LNCaP clone FGC (cell line): ENCODE results near the gene PAQR6.

Experiments used
- DNase-seq: peaks from one replicate; pipeline ENCODE4 v3.0.0-alpha.2; 2011; ENCODE audit warnings: low read depth
- H3K4me3 ChIP-seq: 2 replicates; pipeline ENCODE4 v1.5.1; 2011; ENCODE audit warnings: mild to moderate bottlenecking, low read depth, low read length, control low read depth
- CTCF ChIP-seq: IDR thresholded peaks from 2 replicates; pipeline ENCODE4 v1.5.1; 2012; ENCODE audit warnings: mild to moderate bottlenecking; ENCODE audit not compliant: control insufficient read depth, insufficient read depth; ENCODE audit errors: extremely low read depth

Gene PAQR6

DNA sequence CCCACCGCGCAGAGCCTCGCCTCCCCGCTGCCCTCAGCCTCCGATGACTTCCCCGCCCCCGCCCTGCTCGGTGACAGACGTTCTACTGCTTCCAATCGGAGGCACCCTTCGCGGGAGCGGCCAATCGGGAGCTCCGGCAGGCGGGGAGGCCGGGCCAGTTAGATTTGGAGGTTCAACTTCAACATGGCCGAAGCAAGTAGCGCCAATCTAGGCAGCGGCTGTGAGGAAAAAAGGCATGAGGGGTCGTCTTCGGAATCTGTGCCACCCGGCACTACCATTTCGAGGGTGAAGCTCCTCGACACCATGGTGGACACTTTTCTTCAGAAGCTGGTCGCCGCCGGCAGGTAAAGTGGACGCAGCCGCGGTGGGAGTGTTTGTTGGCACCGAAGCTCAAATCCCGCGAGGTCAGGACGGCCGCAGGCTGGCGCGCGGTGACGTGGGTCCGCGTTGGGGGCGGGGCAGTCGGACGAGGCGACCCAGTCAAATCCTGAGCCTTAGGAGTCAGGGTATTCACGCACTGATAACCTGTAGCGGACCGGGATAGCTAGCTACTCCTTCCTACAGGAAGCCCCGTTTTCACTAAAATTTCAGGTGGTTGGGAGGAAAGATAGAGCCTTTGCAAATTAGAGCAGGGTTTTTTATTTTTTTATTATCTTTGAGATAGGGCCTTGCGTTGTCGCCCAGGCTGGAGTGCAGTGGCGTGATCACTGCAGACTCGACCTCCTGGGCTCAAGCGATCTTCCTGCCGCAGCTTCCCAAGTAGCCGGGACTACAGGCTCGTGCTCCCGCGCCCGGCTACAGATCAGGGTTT is 34.8 kb downstream of the PAQR6 start, which contains the start of gene PMF1:
PMF1 (plus strand) TSS at position 175 of the 811 bp plus-strand sequence; CDS start at position 184, 9 bp downstream.
- H3K4me3 ChIP-seq, result peak within 1 kb of the TSS; percentile 85
- peak; percentile 90 for DNase-seq
- TF ChIP-seq CTCF, result no peak

DNA sequence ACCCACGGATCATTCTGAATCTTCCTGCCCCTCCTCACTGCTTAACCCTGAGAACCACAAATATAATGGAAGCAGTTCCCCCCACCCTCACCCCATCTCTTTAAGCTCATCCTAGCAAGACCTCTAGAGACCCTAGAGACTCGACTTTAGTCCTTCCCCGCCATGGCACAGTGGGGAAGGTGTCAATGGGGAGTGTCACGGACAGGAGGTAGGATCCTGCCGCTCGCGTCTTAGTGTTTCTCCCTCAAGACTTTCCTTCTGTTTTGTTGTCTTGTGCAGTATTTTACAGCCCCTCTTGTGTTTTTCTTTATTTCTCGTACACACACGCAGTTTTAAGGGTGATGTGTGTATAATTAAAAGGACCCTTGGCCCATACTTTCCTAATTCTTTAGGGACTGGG is 35.7 kb downstream of the PAQR6 start:
- H3K4me3 ChIP-seq, result peak overlapping the region; percentile 85
- DNase-seq, result no peak
- no peak for TF ChIP-seq CTCF

DNA sequence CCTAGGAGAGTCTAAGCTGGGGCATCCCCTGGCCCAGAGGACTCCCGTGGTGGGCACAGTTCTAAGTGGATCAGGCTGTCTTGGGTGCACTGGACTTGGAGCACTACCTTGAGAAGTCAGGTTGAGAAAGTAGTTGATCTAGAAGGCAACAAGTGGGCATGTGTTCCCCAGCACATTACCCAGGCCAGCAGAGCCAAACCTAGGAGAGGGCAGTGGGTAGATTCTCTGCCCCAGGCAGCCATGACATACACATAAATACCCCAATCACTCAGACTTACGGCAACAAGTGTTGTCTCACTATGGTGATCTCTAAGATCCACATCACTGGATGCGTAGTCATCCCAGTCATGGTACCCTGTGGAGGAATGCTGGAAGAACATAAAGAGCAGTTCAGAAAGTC is 36.6 kb downstream of the PAQR6 start:
- DNase-seq, result no peak
- TF ChIP-seq CTCF, result no peak
- no peak overlapping the region for H3K4me3 ChIP-seq

GRCh38 chr1:156204686-156205085 is 43.2 kb downstream of the PAQR6 start:
- DNase-seq, result no peak
- TF ChIP-seq CTCF, result no peak
- no peak overlapping the region for H3K4me3 ChIP-seq

- no peak for TF ChIP-seq CTCF
- no peak overlapping the region for H3K4me3 ChIP-seq
- no peak for DNase-seq
These were observed 44.5 kb downstream of the PAQR6 start for GRCh38 chr1:156203331-156203730.

DNA sequence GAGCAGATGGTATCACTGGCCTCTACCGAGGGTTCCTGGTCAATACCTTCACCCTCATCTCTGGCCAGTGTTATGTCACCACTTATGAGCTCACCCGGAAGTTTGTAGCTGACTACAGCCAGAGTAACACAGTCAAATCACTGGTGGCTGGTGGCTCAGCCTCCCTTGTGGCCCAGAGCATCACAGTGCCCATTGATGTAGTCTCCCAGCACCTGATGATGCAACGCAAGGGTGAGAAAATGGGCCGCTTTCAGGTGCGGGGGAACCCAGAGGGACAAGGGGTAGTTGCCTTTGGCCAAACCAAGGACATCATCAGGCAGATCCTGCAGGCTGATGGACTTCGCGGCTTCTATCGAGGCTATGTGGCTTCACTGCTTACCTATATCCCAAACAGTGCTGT is 47.8 kb downstream of the PAQR6 start:
- no peak for TF ChIP-seq CTCF
- H3K4me3 ChIP-seq, result no peak overlapping the region
- no peak for DNase-seq
